Endothelial cell of umbilical vein (primary cell): ENCODE measurements around the gene VIPR2. TPM values are rescaled to one million over a fixed set of nuclear protein-coding genes. Genes with fewer than 3 reads are reported as not detected.

Experiments
- BruUV-seq: library from RNA; stranded (reverse); fragments of 400-500 nt; replicated peaks from 2 replicates; lab custom pipeline; 2021; lab: Mats Ljungman, UMichigan
- CTCF ChIA-PET: fragments of 300-600, 350-600 bp; sonication (Branson Sonifier 250); formaldehyde crosslinking; loops from one replicate; lab custom pipeline; 2021; ENCODE audit warnings: antibody characterized with exemption, inconsistent platforms; lab: Charles Lee
- POLR2A ChIA-PET: fragments of 300-600, 350-600 bp; sonication (Branson Sonifier 250); formaldehyde crosslinking; loops from one replicate; lab custom pipeline; 2021; ENCODE audit warnings: antibody characterized with exemption, inconsistent platforms; lab: Charles Lee
- DNase-seq: peaks from one replicate; pipeline ENCODE4 v3.0.0-alpha.2; 2011; ENCODE audit warnings: low read depth, low spot score
- FAIRE-seq: peaks from 2 replicates; lab custom pipeline; 2011; peaks lifted over from hg19 to GRCh38; lab: Jason Lieb, UNC
- H2AFZ ChIP-seq: 2 replicates; pipeline ENCODE4 v1.6.0; 2012; ENCODE audit warnings: low read depth, low read length, control low read depth, inconsistent platforms
- H3K27ac ChIP-seq: 2 replicates; pipeline ENCODE4 v1.5.1; 2011; ENCODE audit warnings: low read depth, mild to moderate bottlenecking, control low read depth, low read length, moderate library complexity; ENCODE audit not compliant: insufficient read depth
- H3K27me3 ChIP-seq, 2 experiments: 2 replicates each; pipeline versions ENCODE4 v1.6.0 to v1.6.1; 2011; ENCODE audit warnings: low read length in 2 of 2, mixed read lengths in 1 of 2; ENCODE audit not compliant: control insufficient read depth in 2 of 2, insufficient read depth in 2 of 2
- H3K36me3 ChIP-seq, 2 experiments: 2 replicates in 1 of 2; 3 replicates in 1 of 2; pipeline ENCODE4 v1.5.1; 2011; ENCODE audit warnings: low read length in 2 of 2, mild to moderate bottlenecking in 1 of 2, moderate library complexity in 1 of 2; ENCODE audit not compliant: control insufficient read depth in 2 of 2, insufficient read depth in 2 of 2; ENCODE audit errors: extremely low read depth in 1 of 2
- H3K4me1 ChIP-seq: 3 replicates; pipeline ENCODE4 v1.5.1; 2011; ENCODE audit warnings: mild to moderate bottlenecking, low read length; ENCODE audit not compliant: control insufficient read depth, insufficient read depth; ENCODE audit errors: extremely low read depth
- H3K4me2 ChIP-seq: 2 replicates; pipeline ENCODE4 v1.6.1; 2011; ENCODE audit warnings: low read length, control low read depth, mixed read lengths; ENCODE audit not compliant: insufficient read depth
- H3K4me3 ChIP-seq, 3 experiments: fragments of 200-600 bp in 1 of 3; sonication (generic), shearing (Covaris generic) in 1 of 3; replicated peaks in 1 of 3; 2 replicates each; pipeline ENCODE4 v1.5.1; 2011 to 2016; ENCODE audit warnings: control low read depth in 3 of 3, low read length in 3 of 3, mild to moderate bottlenecking in 2 of 3, inconsistent platforms in 1 of 3, low read depth in 1 of 3, moderate library complexity in 1 of 3; ENCODE audit not compliant: insufficient read depth in 1 of 3
- H3K79me2 ChIP-seq: 2 replicates; pipeline ENCODE4 v1.6.0; 2012; ENCODE audit warnings: low read length, inconsistent platforms; ENCODE audit not compliant: control insufficient read depth, insufficient read depth
- H3K9ac ChIP-seq: replicated peaks from 2 replicates; pipeline ENCODE3; 2011; ENCODE audit warnings: low read length, control low read depth; ENCODE audit not compliant: insufficient read depth; ENCODE audit errors: extremely low read depth
- H3K9me1 ChIP-seq: replicated peaks from 3 replicates; pipeline ENCODE4 v1.6.0; 2011; ENCODE audit warnings: mild to moderate bottlenecking, low read length; ENCODE audit not compliant: control insufficient read depth, insufficient read depth; ENCODE audit errors: extremely low read depth
- H3K9me3 ChIP-seq: replicated peaks from 2 replicates; pipeline ENCODE4 v1.5.1; 2012; ENCODE audit warnings: low read length, inconsistent platforms; ENCODE audit not compliant: control insufficient read depth, insufficient read depth
- H4K20me1 ChIP-seq: replicated peaks from 2 replicates; pipeline ENCODE3; 2011; ENCODE audit warnings: mild to moderate bottlenecking, low read length; ENCODE audit not compliant: control insufficient read depth, insufficient read depth; ENCODE audit errors: extremely low read depth
- FOS ChIP-seq: IDR thresholded peaks from 2 replicates; pipeline ENCODE4 v1.6.1; 2011; ENCODE audit warnings: mild to moderate bottlenecking, low read length, moderate library complexity, borderline replicate concordance; ENCODE audit not compliant: insufficient read depth
- GATA2 ChIP-seq: IDR thresholded peaks from 2 replicates; pipeline ENCODE4 v1.7.0; 2011; ENCODE audit warnings: low read depth, mild to moderate bottlenecking, moderate library complexity, mixed read lengths, low read length; ENCODE audit not compliant: insufficient read length, insufficient read depth
- JUN ChIP-seq: IDR thresholded peaks from 2 replicates; pipeline ENCODE4 v1.6.1; 2011; ENCODE audit warnings: borderline replicate concordance, low read depth; ENCODE audit not compliant: insufficient read length, insufficient read depth
- POLR2AphosphoS5 ChIP-seq: IDR thresholded peaks from 2 replicates; pipeline ENCODE4 v1.6.1; 2012; ENCODE audit warnings: low read depth, mild to moderate bottlenecking, control low read depth, low read length, moderate library complexity; ENCODE audit not compliant: insufficient read depth
- dilution Hi-C: fragments of 300-500 bp; cut with MboI; formaldehyde crosslinking; loops from one replicate; pipeline ENCODE4 v1.15.0; 2019; ENCODE audit warnings: low sequenced_read_pairs; ENCODE audit not compliant: extremely low pct_ligation_motif_present
- intact Hi-C: fragments of 100-400 bp; cut with micrococcal nuclease; formaldehyde crosslinking; loops from one replicate; pipeline ENCODE4 v1.10.0; 2022
- polyA plus RNA-seq, 4 experiments: library from polyadenylated mRNA; depleted of rRNA in 3 of 4; stranded (reverse) in 3 of 4; unstranded in 1 of 4; fragments of >200 nt; gene quantifications; 2 replicates each; pipeline versions ENCODE4 v1.2.1 to v1.2.3, GENCODE V29; 2011 to 2012; ENCODE audit warnings: missing spikeins in 1 of 4
- total RNA-seq: library from RNA; stranded (reverse); gene quantifications from 2 replicates; pipeline ENCODE4 v1.2.3, GENCODE V29; 2021
- TF ChIP-seq, protein P1 (sequence below), 2 donors: IDR thresholded peaks; 1 replicate in 1 of 2; 2 replicates in 1 of 2; pipeline ENCODE4 v1.5.1; 2011; ENCODE audit warnings: low read length in 2 of 2, mild to moderate bottlenecking in 2 of 2, moderate library complexity in 2 of 2, control low read depth in 1 of 2, inconsistent platforms in 1 of 2, low read depth in 1 of 2; ENCODE audit not compliant: insufficient read depth in 1 of 2; ENCODE audit errors: extremely low read depth in 1 of 2
- TF ChIP-seq, protein P2 (sequence below): IDR thresholded peaks from 2 replicates; pipeline ENCODE4 v1.6.1; 2011; ENCODE audit not compliant: insufficient read depth, insufficient read length

Gene VIPR2
- total and polyA plus RNA-seq, 2 donors (not counting 3 experiments of a cell fraction or from before 2014, with no cell fraction given), result not detected

DNA sequence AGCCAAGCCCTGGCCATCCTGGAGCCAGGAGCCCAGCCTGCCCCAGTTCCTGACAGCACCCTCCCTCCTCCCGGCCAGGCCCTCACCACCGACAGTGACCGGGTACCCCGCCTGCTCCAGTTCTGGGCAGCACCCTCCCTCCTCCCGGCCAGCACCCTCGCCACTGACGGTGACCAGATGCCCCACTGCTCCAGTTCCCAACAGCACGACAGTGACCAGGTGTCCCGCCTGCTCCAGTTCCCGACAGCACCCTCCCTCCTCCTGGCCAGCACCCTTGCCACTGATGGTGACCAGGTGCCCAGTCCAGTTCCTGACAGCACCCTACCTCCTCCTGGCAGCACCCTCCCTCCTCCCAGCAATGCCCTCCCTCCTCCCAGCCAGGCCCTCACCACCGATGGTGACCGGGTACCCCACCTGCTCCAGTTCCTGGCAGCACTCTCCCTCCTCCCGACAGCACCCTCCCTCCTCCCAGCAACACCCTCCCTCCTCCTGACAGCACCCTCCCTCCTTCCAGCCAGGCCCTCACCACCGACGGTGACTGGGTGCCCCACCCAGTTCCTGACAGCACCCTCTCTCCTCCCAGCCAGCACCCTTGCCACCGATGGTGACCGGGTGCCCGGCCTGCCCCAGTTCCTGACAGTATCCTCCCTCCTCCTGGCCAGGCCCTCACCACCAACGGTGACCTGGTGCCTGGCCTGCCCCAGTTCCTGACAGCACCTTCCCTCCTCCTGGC lies 40.3 kb downstream of the VIPR2 start:
- intact Hi-C loops, result no loop called here
- FAIRE-seq (no peak), DNase-seq (no peak)
- dilution Hi-C loops, result no loop called here
- H3K4me3 ChIP-seq, result no peak overlapping the region
- no peak overlapping the region for H3K9ac ChIP-seq
- no peaks in the 10 kb centered on the region for H3K36me3 ChIP-seq
- no peaks in the 10 kb centered on the region for H3K27me3 ChIP-seq
- H3K4me1 ChIP-seq, result no peaks in the 10 kb centered on the region
- H3K79me2 ChIP-seq, result no peaks in the 10 kb centered on the region
- H3K27ac ChIP-seq, result no peak overlapping the region
- ChIA-PET POLR2A (no interaction called here), CTCF (no interaction called here)
- no peak overlapping the region for H2AFZ ChIP-seq
- H3K4me2 ChIP-seq, result no peak overlapping the region
- H3K9me1 ChIP-seq, result no peaks in the 10 kb centered on the region
- H4K20me1 ChIP-seq, result no peaks in the 10 kb centered on the region
- no peak for TF ChIP-seq GATA2
- TF ChIP-seq, protein P1, sequence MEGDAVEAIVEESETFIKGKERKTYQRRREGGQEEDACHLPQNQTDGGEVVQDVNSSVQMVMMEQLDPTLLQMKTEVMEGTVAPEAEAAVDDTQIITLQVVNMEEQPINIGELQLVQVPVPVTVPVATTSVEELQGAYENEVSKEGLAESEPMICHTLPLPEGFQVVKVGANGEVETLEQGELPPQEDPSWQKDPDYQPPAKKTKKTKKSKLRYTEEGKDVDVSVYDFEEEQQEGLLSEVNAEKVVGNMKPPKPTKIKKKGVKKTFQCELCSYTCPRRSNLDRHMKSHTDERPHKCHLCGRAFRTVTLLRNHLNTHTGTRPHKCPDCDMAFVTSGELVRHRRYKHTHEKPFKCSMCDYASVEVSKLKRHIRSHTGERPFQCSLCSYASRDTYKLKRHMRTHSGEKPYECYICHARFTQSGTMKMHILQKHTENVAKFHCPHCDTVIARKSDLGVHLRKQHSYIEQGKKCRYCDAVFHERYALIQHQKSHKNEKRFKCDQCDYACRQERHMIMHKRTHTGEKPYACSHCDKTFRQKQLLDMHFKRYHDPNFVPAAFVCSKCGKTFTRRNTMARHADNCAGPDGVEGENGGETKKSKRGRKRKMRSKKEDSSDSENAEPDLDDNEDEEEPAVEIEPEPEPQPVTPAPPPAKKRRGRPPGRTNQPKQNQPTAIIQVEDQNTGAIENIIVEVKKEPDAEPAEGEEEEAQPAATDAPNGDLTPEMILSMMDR (IDR thresholded peaks at IDR 0.05; ENCODE audit: extremely low read depth in 1 of 2, insufficient read depth in 1 of 2, low read depth in 1 of 2, low read length in 2 of 2), result no peak
- no peak for TF ChIP-seq POLR2AphosphoS5
- TF ChIP-seq, protein P2, sequence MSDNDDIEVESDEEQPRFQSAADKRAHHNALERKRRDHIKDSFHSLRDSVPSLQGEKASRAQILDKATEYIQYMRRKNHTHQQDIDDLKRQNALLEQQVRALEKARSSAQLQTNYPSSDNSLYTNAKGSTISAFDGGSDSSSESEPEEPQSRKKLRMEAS, result no peak
- no peak for TF ChIP-seq FOS
- TF ChIP-seq JUN, result no peak
- BruUV-seq, result no TSS peak
- H3K9me3 ChIP-seq, result no peaks in the 10 kb centered on the region
